GM12891 (cell line): ENCODE measurements around the gene LRRC74B.

ENCODE experiments used
- POLR2AphosphoS5 ChIP-seq: IDR thresholded peaks from 2 replicates; pipeline ENCODE4 v1.6.1; 2011; ENCODE audit warnings: low read depth, low read length, control low read depth
- POU2F2 ChIP-seq: IDR thresholded peaks from 2 replicates; pipeline ENCODE4 v1.6.1; 2011; ENCODE audit warnings: low read depth, mild to moderate bottlenecking, control low read depth, low read length, moderate library complexity
- TAF1 ChIP-seq: IDR thresholded peaks from 2 replicates; pipeline ENCODE4 v1.6.1; 2011; ENCODE audit warnings: low read depth, low read length, control low read depth

- no peak for TF ChIP-seq POU2F2
- TF ChIP-seq TAF1, result no peak
- TF ChIP-seq POLR2AphosphoS5, result no peak
Observed at GRCh38 chr22:21103633-21104032, 57.9 kb downstream of the LRRC74B start.
